NOMO-1 treated with DMSO at 0.1 percent for 48 hours (cell line): ENCODE results near the gene SEC16A.

ENCODE experiments used
- DNase-seq: peaks from one replicate; lab custom pipeline; 2025; ENCODE audit not compliant: unreplicated experiment; lab: John Stamatoyannopoulos, UW

Gene SEC16A

GRCh38 chr9:136403538-136403914 lies 79.3 kb downstream of the SEC16A start:
- no peak for DNase-seq

DNA sequence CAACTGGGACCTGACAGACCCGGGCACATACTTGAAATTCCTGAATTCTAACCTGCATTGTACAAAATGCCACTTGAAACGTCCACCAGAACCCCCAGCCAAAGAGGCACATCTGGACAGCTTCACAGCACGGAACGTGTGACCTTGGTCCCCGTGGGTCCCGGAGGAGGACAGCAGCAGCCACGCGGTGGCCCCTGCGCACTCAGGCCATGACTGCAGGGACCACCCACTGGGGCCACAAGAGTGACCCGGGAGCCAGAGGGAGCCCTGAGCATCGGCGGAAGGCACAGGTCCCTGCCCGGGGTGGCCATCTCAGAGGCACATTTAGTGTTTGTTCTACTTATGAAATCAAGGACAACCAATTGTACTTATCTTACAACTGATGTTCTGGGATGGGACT lies 80.8 kb downstream of the SEC16A start:
- no peak for DNase-seq

DNA sequence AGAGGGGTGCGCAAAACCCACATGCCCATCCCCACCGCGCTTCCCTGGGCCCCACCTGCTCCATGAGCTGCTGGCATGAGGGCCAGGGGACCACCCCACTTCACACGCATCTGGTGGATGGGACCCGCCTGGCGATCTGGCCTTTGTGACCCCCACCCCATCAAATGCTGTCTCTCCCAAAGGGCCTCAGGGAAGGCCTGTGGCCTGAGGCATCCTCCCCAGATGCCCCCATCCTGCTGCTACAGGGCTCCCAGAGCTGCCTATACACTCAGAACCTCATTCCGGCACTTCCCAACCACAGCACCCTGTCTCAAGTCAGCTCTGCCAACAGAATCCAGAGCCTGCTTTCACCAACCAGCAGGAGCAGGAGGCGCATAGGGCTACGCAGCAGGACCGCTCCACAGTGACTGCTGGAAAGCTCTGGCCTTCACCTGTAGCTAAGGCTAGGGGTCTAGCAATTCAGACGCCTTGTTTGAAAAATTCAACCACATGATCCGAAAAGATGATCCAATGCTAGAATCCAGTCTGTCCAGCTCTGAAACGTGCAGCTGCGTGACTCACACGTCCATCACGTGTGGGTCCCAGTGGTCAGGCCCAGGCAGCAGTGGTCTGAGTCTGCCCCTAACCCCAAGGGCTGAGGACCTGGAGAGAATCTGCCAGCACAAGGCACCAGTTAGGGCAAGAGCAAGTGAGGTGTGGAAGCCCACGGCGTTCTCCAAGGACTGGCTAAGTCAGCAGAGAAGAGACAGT lies 81.5 kb downstream of the SEC16A start:
- no peak for DNase-seq

DNA sequence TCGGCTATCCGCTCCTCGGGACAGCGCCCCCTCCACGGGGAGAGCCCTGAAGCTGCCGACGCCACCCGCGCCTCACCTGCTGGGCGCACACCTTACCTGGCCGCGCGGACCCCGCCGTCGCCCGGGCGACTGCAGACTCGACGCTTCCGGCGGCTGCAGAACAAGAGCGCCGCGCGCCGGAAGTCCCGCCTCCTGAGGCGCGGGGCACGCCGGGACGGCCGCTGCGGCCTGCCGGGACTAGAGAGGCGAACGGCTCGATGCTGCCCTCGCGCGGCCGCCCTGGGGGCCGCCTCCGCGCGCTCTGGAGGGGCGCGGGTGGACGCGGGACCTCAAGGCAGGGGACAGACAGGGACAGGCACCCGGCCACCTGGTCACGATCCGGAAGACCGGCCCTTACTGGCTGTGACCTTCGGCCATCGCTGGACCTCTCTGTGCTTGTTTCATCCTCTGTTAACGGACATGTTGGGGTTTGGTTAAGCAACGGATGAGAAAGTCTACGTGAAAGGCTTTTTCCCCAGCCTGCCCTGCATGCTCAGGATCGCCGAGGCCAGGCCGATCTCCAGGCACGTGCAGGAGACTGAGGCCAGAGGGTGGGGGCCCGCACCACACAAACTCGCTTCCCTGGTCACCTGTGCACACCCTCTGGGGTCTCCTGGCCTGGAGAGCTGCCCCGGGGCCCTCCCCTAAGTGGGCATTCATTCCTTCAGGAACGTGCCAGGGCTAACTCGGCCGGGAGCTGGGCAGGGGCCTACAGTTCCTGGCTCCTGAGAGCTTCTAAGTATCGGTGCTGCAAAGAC lies 82.6 kb downstream of the SEC16A start, which contains the start of gene SNAPC4:
Gene SNAPC4, minus strand, starts transcription at position 133 of the 797 bp plus-strand sequence. CDS start 1,742 bp downstream, outside the sequence.
- DNase-seq = peak; percentile 92

GRCh38 chr9:136399176-136400037 lies 83.4 kb downstream of the SEC16A start:
- no peak for DNase-seq

DNA sequence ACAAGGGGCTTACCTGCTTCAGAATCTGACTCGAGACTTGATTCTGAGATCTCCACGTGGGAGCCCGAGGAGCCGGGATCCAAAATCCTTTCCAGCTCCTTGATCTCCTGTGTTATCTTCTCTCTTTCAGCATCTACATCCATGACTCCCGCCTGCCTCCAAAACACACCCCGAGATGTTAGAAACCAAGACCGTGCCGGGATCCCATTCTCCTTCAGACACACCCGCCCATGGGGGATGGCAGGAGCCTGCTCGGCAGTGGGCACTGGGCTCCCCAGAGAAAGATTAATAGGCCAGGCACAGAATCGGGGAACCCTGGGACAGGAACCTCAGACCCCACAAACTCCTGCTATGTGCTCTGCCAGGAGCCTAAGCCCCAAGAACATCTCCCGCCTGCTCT lies 84.6 kb downstream of the SEC16A start:
- no peak for DNase-seq

DNA sequence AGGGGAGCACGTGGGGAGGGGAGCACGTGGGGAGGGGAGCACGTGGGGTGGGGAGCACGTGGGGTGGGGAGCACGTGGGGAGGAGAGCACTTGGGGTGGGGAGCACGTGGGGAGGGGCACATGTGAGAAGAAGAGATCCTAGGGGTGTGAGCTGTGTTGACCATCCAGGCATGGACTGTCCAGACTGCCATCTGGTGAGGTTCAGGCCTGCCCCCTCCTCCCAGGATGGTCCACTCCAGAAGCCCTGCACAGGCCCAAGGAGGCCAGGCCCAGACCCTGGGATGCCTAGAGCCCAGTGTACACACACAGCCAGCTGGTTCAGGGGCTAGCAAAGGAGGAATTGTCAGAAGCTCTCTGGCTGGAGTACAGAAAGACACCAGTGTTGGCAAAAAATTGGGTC lies 85.2 kb downstream of the SEC16A start:
- no peak for DNase-seq

DNA sequence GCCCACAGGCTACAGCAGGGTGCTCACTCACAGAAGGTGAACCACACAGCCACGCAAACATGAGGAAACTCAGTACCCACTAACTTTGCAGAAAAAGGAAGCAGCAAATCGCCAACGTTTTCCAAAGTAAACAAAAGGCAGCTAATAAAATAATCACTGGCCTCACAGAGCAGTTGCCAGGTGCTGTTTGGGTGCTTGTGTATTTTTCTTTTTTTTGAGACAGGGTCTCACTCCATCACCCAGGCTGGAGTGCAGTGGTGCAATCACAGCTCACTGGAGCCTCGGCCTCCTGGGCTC lies 86.7 kb downstream of the SEC16A start:
- no peak for DNase-seq

GRCh38 chr9:136395345-136396218 lies 87.3 kb downstream of the SEC16A start:
- DNase-seq = no peak

DNA sequence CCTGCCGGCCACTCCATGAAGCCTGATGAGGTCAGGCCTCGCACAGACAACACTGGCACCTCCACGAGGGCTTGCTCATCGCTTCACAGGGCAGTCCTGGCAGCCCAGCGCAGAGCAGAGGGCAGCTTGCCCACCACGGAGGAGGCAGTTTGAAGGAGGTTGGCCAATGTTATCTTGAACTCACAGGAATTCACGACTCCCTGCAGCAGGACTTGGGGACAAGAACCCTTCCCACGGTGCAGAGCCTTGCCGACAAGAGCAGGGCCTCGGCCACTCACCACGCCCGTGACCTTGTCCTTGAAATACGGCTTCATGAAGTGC lies 87.9 kb downstream of the SEC16A start:
- no peak for DNase-seq

- no peak for DNase-seq
Observed at GRCh38 chr9:136394312-136395019, 88.4 kb downstream of the SEC16A start.

- DNase-seq = no peak
Observed at GRCh38 chr9:136393531-136393930, 89.3 kb downstream of the SEC16A start.

GRCh38 chr9:136392538-136393449 lies 90.0 kb downstream of the SEC16A start:
- DNase-seq = no peak

- DNase-seq = no peak
Observed at GRCh38 chr9:136391737-136392537, 90.9 kb downstream of the SEC16A start.
